ENCODE measurements around the gene WNT3.
"Not testable (repeated sequence)": the region's sequence is repeated elsewhere in the genome, so short reads cannot be mapped to it uniquely, and the experiment has no call there.

WNT3 gene

DNA sequence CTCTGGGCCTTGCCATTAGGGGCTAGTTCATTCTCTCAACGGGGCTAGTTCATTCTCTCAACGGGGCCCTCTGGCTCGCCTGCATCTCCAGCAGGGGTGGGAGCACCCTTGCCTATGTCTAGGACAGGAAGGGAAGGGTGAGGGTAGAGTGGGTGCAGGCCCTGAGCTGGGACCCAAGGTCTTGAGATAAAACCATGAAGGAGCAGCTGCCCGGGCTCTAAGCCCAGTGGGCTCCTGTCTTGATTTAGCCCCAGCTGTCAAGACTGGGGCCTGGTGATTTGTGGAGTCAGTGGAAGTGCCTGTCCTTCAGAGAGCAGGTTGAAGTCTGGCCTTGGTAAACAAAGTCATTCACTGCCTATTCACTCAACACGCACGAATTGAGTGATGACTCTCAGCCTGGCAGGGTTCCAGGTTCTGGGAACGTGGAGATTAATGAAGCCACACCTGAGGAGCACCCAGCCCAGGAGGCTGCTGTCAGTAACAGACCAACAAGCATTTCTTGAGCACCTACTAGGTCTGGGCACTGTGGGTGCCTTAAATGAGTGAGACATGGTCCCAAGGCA, 35.4 kb downstream of the WNT3 start:
- no peak for DNase-seq (ENCODE audit: low read depth)

DNA sequence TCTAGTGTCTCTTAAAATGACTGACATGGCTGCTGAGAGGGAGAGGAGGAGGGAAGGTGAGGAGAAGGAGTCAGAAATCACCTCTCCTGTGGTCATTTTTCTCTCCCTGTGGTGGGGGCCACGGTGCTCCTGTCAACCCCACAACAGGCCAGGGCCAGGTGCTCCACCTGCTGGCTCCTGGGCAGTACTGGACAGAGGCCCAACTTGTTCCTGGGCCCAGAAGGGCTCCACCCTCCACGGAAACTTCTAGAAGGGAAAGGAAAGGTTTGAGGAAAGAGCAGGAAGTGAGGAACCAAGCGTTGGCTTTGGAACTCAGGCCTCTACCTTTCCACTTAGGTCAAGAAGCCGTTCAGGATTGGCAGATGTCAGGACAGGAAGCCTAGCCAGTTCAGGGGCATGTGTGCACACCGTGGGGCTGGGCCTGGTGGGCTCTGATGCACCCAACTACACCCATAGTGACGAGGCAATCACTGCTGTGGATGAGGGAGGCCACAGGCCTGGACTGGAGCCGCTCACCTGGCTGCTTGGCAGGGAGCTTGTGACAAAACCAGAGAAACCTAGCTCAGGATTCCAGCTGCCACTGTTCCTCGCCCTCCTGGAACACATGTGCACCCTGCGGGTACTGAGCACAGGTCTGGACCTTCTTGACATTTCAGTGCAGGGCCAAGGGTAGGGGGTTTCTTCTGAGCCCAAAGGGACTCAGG, 36.1 kb downstream of the WNT3 start:
- DNase-seq (ENCODE audit: low read depth), result no peak

DNA sequence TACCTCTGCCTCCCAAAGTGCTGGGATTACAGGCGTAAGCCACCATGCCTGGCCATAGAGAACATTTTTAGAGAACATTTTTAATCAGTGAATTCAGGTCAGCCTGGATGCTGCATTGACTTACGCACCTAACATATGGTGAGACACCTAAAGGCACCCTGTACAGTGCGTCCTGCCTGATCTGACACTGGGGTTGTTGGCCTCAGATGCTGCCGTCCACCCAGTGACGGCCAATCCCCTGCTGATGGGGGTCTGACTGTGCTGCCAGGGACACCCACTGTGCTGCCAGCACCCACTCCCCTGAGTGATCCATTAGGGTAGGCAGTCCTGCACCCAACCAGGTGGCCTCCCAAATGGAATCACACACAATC, 38.5 kb downstream of the WNT3 start:
- no peak for DNase-seq (ENCODE audit: low read depth)

DNA sequence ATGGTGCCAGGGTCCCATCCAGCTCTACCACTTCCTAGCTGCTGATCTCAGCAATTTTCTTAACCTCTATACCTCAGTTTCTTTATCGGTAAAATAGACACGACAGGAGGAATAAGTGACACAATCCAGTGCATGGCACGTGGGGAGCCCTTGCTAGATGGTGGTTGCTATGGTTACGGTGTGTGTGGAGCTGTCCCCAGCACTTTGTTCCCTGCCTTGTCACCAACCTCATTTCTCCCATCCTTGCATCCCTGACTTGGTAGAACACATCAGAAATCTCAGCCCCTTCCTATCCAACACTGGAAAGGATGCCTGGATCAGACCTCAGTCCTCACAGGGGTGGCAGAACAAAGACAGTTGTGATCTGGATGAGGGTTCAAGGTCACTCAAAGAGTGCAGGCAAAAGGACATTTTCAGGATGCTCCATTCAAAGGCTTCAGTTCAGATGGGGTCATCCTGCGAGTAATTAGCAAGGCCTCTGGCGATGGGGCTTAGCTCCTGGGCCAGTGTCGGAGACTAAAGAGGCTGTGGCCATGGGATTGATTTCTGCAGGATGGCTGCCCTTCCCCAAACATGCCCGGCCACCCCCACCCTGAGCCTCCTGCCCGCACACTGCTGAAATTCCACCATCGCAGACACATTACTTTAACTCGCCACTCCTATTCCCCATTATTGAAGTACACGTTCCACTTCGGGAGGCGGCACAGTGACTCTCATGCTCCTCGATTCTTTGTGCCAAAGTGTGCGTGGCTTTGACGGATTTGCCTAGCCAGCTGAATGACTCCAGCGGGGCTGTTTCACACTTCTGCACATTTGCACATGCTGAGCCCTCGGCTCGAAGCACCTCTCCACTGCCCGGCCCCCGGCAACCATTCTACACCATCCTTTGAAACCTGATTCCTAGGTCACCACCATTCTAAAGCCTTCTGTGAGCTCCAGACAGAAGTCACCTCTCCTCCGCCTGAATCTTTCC, 40.3 kb downstream of the WNT3 start:
- DNase-seq (ENCODE audit: low read depth), result no peak

DNA sequence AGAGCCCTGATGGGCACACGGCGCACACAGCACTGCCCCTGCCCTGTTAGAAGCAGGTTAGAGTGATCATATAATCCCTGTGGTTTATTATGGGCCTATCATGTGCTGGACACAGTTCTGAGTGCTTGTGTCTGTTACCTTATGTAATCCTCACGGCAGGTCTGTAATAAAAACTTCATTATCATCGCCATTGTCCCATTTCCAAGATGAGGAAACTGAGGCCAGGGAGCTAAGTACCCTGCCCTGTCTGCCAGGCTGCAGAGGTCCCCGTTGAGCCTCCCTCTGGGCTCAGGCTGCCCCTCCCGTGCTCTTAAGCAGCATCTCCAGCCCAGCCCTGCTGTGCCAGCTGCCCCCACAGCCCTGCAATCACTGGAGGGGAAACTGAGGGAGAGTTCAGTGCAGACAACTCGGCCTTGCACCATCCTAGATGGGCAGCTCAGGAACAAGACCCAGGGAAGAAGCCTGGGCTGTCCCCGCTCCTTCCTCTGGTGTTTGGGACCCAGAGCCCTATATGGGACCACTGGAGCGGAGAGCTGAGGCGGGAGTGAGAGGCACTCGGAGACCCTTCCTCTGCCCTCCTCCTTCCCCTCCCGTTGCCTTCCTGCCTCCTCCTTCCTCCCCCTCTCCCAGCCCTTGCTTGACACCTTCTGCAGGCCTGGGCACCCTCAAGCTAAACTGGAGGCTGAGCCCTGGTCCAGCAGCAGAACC, 42.0 kb downstream of the WNT3 start:
- DNase-seq (ENCODE audit: low read depth), result no peak

DNA sequence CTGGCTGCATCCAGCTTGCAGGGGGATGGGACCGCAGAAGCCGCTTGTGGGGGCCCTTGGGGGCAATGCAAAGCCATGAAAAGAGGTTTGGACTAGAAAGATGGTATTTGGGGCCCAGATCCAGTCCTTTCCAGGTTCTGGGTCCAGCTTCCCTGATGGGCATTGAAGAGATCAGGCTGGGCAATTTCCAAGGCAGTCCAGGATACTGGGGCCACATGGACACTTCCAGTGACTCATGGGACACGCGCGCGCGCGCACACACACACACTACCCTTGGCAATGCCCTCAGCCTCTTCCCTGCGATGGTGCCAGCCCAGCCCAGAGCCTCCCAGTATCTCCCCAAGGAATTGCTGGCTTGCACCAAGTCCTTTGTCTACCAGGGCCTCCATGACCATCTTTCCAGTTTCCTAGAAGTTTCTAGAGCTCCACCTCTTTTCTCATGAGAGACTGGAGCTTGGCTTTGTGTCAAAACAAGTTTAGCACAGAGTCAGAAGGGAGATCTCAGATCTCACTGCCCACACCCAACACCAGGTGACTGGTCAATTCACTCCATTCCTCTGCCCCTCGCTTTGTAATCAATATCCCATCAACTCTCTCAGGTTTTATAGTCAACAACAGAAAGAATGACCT, 44.3 kb downstream of the WNT3 start:
- no peak for DNase-seq (ENCODE audit: low read depth)

DNA sequence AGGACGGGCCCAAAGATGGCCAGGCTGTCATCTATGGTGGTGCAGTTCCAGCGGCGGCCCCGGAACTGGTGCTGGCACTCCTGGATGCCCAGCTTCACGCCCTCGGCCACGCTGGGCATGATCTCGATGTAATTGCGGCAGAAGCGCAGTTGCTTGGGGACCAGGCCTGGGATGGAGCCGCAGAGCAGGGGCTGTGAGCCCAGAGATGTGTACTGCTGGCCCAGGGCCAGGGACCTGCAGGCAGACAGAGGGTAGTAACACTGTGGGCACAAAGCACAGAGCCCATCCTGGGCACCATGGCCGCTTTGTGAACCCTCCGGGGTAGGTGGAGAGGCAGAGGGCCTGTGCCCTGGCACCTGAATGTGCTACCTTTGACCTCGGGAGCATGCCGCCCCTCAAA, 44.8 kb downstream of the WNT3 start:
- no peak for DNase-seq (ENCODE audit: low read depth)

DNA sequence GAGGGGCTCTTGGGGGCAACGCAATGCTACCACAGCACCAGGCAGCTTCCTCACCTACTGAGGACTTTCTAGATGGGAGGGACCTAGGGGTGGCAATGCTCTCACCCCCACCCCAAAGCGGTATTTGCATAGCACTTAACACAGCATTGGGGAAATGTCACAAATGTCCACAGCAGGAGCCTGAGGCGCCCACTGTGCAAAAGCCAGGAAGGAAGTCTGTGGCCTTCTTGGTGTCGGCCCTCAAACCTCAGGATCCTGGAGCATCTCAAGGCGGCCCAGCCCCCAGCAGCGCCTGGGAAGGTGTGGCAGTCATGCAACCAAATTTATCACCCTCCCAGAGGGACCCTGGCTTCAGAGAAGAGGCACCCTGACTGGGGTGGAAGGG, 45.3 kb downstream of the WNT3 start:
- no peak for DNase-seq (ENCODE audit: low read depth)

DNA sequence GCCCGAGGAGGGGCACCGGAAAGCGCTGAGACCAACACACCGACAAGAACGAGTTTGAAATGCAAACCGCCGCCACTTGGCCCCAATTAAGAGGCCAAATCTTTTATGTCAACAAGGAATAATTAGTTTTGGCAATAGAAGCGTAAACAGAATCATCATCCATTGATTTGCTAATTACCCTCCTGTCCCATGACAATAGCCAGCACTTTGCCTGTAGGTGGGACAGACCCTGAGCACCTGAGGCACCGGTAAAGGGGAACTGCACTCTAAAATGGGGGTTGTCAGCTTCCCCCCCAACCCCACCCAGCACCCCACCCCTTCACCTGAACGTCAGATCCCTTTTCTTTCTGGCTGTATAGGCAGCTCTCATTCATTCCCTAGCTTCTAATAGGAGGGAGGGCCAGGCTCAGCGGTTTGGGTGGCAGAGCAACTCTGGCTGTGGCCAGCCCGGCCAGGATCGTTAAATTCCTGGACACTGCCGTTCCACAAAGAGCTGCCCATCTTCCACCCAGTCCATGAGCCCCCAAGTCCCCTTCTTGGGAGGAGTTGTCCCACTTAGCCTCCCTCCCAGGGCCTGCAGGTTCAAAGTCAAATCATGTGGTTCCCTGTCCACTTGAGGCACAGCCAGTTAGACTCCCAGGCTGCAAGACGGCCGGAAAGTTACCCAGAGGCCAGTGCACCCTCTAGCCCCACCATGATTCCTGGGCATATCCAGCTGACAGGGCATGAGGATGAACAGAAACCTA, 45.8 kb downstream of the WNT3 start:
- DNase-seq (ENCODE audit: low read depth), result no peak

DNA sequence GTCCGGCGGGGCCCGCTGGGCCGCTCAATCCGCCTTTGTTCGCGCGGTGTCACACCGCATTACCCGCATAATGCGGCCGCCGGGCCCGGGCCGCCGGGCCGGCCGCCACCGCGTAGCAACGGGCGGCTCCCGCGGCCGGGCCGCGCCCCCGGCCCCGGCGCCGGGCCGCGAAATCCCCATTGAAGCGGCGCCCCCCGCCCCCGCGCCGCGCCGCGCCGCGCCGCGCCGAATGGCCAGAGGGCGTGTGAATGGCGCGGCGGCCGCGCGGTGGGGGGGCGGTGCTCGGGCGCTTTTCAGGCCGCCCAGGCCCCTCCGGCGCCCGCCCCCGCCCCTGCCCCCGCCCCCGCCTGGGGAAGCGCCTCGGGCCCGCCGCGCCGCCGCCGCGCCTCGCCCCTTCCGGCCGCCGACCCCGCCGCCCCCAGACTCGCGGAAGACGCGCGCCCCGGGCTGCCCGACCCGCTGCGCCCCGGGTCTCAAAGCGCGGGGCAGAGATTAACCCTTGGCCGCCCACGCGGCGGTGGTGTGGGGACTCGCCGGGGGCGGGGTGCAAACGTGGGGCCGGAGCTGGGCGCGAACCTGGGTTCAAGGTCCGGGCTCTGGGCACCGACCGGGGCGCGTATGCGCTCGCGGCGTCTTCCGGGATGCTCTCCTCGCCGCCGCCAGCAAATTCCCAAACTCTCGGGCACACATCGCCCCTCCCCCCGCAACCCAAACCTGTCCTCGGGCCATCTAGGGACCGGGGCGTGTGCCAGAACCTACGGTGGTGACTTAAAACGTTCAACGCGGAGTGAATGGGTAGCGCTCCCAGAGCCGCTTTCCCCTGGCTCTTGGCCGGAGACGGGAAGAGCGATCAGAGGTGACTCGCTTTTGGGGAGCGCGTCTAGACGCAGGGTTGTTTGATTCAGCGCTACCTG, 46.7 kb downstream of the WNT3 start:
- no peak for DNase-seq (ENCODE audit: low read depth)

DNA sequence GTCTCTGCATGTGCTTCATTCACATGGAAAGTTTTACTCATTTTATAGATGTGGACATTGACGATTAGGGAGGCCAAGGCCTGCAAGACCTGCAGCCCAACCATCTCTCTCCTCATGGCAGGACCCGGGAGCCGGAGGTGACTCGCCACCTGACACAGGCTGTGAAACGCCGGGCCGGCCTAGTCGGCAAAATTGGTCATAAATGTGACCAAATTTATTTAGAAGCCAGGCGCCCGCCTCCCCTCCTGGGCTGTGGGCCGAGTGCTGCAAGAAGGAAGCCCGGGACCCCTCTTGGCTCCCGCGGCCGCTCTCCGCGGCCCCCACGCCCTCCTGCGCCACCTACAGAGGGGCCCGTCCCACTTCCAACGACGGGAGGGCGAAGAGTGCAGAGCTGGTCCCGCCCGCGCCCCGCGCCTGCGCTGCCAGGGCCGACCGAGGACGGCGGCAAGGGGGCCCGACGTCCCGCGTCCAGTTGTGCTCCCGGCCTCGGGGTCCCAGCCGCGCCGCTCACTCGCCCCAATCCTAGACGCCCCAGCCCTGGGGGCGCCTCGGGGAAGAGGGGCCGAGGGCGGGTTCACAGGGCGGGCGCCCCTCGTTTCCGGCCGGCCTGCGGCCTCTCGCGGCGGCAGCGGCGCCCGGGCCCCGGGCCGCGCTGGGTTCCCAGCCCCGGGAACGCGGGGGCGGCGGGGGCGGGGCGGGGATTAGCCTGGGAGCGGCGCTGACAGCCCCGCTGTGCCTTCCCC, 47.5 kb downstream of the WNT3 start:
- DNase-seq (ENCODE audit: low read depth), result no peak

DNA sequence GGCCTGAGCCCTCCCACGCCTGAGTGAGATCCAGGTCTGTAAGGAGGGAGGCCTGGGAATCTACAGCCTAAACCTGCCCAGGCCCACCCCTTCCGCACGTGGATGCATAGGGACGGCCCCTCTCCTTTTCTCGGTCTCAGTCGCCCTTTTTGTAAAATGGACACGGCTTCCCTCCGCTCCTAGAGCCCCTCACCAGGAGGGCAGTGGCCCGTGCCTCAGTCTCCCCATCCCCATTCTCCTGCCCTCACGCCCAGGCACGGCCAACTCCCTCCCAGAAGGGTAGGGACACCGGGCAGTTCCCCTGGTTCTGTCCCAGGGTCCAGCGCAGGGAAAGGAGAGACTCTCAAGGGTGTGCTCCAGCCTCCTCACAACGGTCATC, 48.1 kb downstream of the WNT3 start:
- no peak for DNase-seq (ENCODE audit: low read depth)

DNA sequence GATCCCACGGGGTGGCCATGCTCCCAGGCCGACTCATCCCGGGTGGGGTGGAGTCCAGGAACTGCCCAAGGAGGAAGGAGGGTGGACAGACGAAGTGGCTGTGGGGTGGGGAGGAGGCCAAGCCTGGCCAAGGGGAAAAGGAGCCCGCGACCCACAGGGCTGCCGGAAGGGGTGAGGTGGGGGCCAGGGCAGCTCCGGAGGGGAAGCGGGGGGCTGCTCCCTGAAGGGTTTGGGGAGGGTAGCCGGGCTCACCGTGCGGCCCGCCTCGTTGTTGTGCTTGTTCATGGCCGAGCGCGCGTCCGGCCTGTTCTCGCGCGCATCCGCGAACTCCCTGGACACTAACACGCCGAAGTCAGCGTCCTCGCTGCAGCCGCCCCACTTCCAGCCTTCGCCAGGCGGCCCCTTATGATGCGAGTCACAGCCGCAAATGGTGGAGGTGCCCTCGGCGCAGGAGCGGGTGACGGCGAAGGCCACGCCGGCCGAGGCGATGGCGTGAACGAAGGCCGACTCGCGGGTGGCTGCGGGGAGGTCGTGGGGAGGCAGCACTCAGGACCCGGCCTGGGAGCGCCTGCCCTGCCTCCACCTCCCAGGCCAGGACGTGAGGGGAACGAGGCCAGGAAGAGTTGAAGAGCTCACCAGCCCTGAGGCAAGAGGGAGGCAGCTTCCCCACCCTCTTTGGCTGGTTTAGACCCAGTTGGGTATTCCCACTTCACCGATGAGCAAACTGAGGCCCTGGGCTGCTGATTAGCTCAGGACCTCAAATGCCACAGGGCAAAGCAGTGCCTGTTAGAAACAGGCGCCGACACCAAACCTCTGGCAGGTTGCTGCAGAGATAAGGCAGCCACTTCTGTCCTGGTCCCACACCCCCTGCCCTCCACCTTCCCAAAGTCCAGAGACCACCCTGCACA, 48.7 kb downstream of the WNT3 start:
- DNase-seq (ENCODE audit: low read depth), result no peak

DNA sequence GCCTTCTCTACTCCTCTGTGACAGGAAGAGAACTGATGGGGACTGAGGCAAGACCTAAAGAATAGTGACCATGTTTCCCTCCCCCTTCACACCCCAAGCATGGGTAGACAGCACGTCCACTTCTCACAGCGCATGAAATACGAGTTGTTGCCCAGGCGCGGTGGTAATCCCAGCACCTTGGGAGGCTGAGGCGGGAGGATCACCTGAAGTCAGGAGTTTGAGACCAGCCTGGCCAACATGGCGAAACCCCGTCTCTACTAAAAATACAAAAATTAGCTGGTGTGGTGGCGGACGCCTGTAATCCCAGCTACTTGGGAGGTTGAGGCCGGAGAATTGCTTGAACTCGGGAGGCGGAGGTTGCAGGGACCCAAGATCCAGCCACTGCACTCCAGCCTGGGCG, 49.6 kb downstream of the WNT3 start:
- not testable (repeated sequence) for DNase-seq (ENCODE audit: low read depth)

DNA sequence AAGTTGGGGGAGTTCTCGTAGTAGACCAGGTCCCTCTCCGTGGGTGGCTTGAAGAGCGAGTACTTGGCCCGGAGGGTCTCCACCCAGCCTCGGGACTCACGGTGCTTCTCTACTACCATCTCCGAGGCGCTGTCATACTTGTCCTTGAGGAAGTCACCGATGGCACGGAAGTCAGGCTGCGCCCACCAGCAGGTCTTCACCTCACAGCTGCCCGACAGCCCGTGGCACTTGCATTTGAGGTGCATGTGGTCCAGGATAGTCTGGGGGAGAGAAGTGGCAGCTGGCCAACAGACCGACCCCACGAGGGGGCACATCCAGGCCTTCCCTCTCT, 50.0 kb downstream of the WNT3 start:
- DNase-seq (ENCODE audit: low read depth), result no peak

DNA sequence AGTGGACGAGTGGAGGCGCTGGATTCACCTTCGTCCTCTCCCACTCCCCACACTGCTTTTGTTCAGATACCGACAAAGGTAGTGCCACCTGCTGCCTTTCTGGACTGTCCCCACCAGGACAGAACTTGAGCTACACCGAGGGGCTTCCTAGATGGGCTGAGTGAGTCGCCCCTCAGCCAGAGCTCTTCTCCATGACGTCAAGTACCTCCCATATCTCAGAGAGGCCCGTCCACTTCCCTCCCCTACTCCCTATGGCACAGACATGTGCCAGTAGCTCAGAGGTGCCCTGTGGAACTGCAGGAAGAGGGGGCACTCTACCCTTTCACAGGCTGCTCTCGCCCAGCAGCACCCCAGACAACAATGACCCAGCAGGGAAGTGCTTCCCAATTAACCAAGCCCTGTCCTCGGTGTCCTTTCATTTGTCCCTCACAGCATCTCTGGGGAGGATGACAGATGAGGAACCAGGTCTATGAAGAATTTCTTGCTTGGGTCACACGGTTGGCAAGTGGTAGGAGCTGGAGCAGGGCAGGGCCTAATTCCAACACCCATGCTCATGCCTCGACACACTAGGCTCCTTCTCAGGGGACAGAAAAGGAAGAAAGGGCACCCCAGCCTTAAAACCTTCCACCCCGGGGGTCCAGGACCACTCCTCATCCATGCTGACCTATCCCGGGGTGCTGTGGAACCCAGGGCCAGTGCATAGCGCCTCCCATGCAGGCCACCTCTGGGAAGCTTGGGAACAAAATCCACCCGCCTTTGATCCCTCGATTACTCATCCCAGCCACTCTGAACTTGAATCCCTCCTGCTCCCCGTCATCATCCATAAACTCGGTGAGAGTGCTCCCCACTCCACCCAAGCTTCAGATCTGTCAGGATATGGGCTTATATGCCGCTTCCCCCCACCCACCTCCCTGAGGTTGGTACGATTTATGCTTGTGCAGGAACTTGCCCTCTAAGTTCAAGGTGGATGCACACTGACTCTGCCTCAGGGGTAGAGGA, 51.7 kb downstream of the WNT3 start:
- DNase-seq (ENCODE audit: low read depth), result no peak

DNA sequence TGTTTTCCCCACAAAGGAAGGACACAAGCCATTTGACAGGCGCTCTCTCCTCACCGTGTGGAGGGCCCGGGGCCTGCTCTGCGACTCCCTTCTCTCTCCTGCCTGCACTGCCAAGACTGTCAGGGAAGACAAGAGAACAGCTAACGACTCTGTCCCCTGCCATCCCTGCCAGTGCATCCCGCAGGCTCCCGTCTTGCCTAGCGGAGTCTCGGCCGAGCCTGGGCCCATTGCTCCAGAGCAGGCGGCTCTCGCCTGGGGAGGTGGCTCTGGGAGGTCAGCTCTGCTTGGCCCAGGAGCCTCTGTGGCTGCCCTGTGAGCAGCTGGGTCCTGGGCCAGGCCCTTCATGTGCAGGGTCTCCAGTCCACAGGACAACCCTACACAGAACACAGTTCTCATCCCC, 53.0 kb downstream of the WNT3 start:
- no peak for DNase-seq (ENCODE audit: low read depth)
